K562 (cell line): ENCODE results near the gene FMN2. TPM values are rescaled to one million over a fixed set of nuclear protein-coding genes. Genes with fewer than 3 reads are reported as not detected.

ENCODE experiments used
- BMI1 ChIP-seq: fragments of 150-350 bp; IDR thresholded peaks from 2 replicates; pipeline ENCODE4 v1.6.1; 2014; ENCODE audit warnings: low read length
- FOXA1 ChIP-seq: fragments of 450-650 bp; IDR thresholded peaks from 2 replicates; pipeline ENCODE4 v1.6.1; 2016; ENCODE audit warnings: mild to moderate bottlenecking, borderline replicate concordance
- HBP1 ChIP-seq: fragments of 450-650 bp; formaldehyde crosslinking; IDR thresholded peaks from 2 replicates; pipeline ENCODE4 v1.4.0; 2022; ENCODE audit warnings: missing genetic modification characterization
- MAZ ChIP-seq, 2 experiments: fragments of 450-650 bp in 1 of 2; sonication (generic) in 1 of 2; formaldehyde crosslinking; IDR thresholded peaks in 1 of 2; conservative IDR thresholded peaks in 1 of 2; 2 replicates each; pipeline versions ENCODE4 v1.4.0 to v1.5.0; 2020; ENCODE audit warnings: mild to moderate bottlenecking in 1 of 2, missing genetic modification reagents in 1 of 2
- SFPQ ChIP-seq: fragments of 200-400 bp; formaldehyde crosslinking; IDR thresholded peaks from 2 replicates; pipeline ENCODE4 v1.6.1; 2017; ENCODE audit warnings: mild to moderate bottlenecking, low read depth, low read length, moderate library complexity
- SNIP1 ChIP-seq: fragments of 450-650 bp; IDR thresholded peaks from 2 replicates; pipeline ENCODE4 v1.7.1; 2017; ENCODE audit warnings: low read depth, mild to moderate bottlenecking
- WHSC1 ChIP-seq: IDR thresholded peaks from one replicate; pipeline ENCODE4 v1.6.1; 2012; ENCODE audit warnings: low read length, control low read depth, inconsistent platforms
- ZBTB34 ChIP-seq: fragments of 250-450 bp; sonication (Bioruptor Pico); IDR thresholded peaks from 2 replicates; pipeline ENCODE4 v1.8.0; 2021; ENCODE audit warnings: mild to moderate bottlenecking, moderate library complexity
- ZNF197 ChIP-seq: fragments of 200-800 bp; sonication (Bioruptor generic); IDR thresholded peaks from 2 replicates; pipeline ENCODE4 v1.6.1; 2016; ENCODE audit warnings: low read depth, missing genetic modification characterization, missing compliant biosample characterization
- polyA plus RNA-seq, 8 experiments: library from polyadenylated mRNA; depleted of rRNA in 4 of 8; stranded (reverse) in 5 of 8; unstranded in 3 of 8; fragments of >200 nt; fragmentation: Nextera tagmentation in 2 of 8; fragmentation: Illumina TruSeq in 1 of 8; extraction: Ambion mirVana in 2 of 8; extraction: Trizol in 1 of 8; gene quantifications; 2 replicates each; pipeline versions ENCODE4 v1.2.1 to v1.2.3, GENCODE V29; 2011 to 2014; ENCODE audit warnings: inconsistent platforms in 1 of 8, missing spikeins in 1 of 8
- total RNA-seq, 7 experiments: library from RNA; depleted of rRNA in 6 of 7; stranded (reverse); fragments of >200 nt in 6 of 7; fragmentation: Illumina TruSeq in 2 of 7; extraction: Trizol in 2 of 7; gene quantifications; 2 replicates each; pipeline versions ENCODE4 v1.2.1 to v1.2.3, GENCODE V29; 2011 to 2021; ENCODE audit warnings: low replicate concordance in 1 of 7

FMN2 gene
- total and polyA plus RNA-seq, 9 of the 15 experiments (the other 6 are each of a cell fraction or from before 2014, with no cell fraction given), result 0.15 to 0.45 (median 0.16) TPM; not detected in 3

GRCh38 chr1:240090014-240090413 is 1.7 kb upstream of the FMN2 start (continued):
- TF ChIP-seq SFPQ (no peak), BMI1 (no peak), HBP1 (CRISPR knock-in tag) (no peak), WHSC1 (no peak), ZNF197 (no peak), MAZ (CRISPR knock-in tag; conservative IDR thresholded peaks at IDR 0.05 in 1 of 2, IDR thresholded peaks at IDR 0.05 in 1 of 2) (no peak), SNIP1 (no peak), ZBTB34 (CRISPR knock-in tag) (no peak), FOXA1 (no peak)
- TF ChIP-seq, all 486 proteins: peak for 0
